GM19452 (cell line): Measurements from ENCODE around the gene LIN28B.
"Not testable (repeated sequence)": the region's sequence is repeated elsewhere in the genome, so short reads cannot be mapped to it uniquely, and the experiment has no call there.

Experiments
- ATAC-seq: cut with Tn5 transposase; IDR thresholded peaks from one replicate; pipeline ENCODE4 v1.9.1; 2021; ENCODE audit not compliant: unreplicated experiment

Gene LIN28B

DNA sequence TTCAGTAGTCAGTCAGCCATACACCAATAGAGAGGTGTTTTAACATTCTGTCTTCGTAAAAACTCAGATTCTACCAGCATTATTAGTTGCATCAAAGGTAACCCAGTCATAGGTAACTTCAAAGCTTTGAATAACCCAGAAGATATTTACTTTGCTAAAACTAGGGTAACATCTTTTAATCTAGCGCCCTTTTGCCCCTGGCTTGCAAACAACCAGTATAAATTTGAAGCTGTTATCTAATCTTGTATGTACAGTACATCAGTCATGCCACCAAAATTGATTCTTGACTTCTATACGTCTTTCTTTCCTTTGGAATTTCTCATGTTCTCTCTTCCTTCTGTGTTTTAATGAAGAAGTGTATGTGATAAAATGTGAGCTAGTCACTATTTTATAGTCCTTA lies 109.3 kb downstream of the LIN28B start:
- ATAC-seq: no peak

DNA sequence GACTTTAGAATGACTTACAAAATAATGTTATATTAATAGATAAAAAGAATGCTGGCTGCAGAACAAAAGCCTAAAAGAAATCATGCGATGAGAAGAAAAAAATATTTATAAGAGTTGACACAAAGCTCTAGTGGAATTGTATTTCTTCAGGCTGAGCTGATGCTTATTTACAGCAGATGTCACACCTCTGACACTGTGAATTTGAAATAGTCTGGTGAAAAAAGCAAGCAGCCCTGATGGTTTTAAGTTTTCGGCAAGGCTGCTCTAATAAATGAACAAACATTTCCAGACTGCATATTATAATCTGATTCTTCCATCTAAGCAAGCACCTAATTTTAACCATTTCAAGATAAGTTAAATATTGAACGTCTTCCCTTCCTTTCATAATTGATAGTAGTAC lies 109.9 kb downstream of the LIN28B start:
- no peak for ATAC-seq

DNA sequence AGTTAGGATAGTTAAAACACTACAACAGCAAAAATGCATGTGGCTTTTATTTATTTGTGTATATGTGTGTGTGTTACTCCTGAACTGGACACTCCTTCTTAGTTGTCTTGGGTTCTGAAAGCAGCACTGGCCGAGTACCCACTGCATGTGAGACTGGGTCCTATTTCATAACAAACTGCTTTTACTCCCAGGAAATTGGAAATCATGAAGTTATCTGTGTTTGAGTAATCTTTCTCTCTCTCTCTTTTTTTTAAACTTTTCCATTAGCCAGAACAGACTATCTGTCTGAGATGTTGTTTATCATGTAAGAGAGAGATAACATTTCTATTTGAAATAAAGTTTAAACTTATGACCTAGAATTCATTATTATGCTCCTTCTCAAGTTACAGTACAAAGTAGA lies 110.4 kb downstream of the LIN28B start:
- no peak for ATAC-seq

DNA sequence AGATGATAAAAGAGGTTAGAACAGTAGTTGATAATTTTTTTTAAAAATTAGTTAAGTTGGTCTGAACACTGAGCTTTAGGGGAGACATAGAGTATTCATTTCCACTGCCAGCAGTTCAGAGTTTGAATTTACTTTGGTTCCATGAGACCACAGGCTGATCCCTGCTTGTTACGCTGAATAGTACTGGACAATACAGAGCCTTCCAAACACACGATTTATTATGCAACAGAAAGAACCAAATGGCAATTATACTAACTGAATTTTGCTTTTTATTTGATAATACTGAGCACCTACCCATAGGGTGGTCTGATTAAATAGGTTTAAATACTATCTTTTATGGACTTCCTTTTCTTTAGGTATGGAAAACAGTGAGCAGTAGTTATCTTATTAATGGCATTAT lies 111.5 kb downstream of the LIN28B start:
- ATAC-seq: no peak

DNA sequence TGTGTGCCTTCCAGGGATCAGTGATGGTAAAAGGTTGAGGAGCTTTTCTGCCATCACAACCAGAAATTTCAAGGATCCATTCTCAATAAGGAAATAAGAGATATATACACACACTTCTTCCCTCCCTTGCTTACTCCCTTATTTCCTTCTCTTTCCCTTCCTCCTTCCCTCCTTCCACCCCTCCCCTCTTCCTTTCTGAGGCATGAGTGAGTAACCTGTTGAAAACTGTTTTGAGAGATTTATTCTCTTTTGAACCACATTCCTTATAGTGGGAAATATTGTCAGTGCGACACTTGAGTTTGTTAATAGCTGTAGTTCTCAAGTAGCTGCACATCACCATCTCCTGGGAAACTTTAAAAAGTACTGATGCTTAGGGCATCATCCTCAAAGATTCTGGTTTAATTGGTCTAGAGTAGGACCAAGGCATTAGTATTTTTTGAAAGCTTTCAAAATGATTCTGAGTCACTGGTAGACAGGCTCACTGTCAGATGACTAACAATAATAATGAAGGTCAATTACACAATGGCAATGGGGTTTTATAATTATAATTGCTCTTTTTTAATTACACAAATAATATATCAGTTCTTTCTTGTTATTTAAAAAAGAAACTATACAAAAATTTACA lies 113.0 kb downstream of the LIN28B start:
- no peak for ATAC-seq

DNA sequence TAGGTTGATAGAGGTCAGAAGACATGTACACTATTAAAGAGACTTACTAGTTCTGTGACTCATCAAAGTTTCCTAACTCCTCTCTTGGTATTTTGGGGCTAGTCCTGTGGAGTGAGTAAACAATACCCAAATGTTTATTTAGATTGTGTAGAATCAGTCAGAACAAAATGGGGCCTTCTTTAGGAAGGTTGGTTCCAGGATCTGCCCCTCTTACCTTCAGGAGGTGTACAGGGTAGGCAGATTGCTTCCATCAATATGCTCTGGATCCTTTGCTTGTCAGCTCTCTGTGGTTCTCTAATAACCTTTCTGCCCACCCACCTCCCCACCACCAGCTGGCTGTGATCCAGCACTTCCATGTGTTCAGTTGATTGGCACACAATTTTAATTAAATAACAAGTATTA lies 115.9 kb downstream of the LIN28B start:
- ATAC-seq: no peak

DNA sequence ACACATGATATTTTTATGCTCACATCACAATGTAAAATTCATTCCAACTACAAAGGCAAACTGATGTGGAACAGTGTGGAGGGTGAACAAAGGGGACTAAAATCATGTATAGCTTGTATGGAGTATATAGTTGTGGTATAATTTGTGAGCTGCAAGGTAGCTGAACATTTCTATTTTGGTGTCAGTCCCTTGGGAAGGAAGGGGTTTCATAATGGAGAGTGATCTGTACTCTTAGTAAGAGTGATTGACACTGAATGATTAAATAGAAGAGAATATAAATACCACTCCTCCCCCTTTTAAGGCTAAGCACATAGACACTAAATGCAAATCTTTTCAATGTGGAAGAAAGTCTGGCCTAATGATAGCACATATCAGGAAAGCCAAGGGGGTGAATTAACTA lies 118.3 kb downstream of the LIN28B start:
- no peak for ATAC-seq

DNA sequence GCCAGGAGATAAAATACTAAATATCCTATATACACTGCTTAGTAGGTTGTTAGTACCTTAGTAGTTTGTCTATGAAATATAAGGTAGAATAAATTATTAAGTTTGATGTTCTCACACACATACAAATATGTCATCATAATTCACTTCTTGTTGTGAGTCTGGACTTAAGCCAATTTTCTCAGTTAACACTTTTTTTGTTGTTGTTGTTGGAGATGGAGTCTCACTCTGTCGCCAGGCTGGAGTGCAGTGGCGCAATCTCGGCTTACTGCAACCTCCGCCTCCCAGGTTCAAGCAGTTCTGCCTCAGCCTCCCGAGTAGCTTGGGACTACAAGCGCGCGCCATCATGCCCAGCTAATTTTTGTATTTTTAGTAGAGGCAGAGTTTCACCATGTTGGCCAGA lies 119.5 kb downstream of the LIN28B start:
- ATAC-seq: not testable (repeated sequence)

DNA sequence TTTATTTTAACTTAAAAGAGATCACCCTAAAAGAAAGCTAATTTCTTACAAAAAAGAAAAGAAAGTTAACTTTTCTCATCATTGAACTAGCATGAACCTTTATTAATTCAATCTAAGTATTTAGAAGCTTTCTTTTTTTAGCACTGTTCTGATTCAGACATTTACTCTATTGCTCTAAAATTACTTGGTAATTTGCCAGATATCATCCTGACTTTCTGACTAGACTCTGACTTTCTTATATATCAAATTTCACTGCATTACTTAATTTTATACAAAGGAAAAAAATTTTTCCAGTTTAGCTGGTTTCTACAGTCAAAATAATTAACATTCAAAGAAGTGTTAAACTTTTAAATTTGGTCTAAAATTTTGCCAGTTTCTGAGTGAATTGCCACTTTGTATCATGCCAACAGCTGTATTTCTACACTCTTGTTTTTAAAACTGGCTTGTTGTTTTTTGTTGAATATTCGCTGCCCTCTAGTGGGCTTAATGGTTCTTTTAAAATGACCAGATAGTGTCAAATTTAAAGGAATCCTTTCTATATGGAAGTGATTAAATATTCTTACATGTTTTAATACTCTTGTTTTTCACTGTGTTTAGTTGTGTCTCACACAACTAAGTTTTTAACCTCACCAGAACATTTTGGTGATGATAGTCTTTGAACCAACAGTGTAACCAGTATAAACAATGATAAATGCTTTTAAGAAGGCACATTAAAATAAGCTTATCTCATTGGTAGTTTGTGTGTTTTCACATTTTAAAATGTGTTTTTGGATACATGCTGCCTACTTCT lies 120.9 kb downstream of the LIN28B start:
- ATAC-seq: no peak

DNA sequence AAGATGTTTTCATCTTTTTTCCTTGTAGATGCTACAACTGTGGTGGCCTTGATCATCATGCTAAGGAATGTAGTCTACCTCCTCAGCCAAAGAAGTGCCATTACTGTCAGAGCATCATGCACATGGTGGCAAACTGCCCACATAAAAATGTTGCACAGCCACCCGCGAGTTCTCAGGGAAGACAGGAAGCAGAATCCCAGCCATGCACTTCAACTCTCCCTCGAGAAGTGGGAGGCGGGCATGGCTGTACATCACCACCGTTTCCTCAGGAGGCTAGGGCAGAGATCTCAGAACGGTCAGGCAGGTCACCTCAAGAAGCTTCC lies 121.4 kb downstream of the LIN28B start:
- no peak for ATAC-seq

DNA sequence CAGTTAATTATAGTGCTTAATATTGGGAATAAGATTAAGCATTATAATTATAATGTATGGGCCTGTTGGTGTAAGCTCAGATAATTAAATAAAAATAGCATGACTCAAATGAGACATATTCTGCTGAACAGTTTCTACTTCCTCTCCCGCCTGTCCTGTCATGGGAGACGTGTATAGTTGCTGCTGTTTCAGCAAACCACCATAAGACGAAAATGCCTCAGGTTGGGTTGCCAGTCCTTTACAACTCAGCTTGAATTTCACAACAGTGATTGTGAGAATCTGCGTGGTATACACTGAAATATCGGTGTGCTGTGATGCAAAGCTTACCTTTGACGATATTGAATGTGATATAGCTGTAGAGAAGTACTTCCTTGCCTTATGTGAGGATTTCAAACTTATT lies 123.4 kb downstream of the LIN28B start:
- ATAC-seq: no peak

DNA sequence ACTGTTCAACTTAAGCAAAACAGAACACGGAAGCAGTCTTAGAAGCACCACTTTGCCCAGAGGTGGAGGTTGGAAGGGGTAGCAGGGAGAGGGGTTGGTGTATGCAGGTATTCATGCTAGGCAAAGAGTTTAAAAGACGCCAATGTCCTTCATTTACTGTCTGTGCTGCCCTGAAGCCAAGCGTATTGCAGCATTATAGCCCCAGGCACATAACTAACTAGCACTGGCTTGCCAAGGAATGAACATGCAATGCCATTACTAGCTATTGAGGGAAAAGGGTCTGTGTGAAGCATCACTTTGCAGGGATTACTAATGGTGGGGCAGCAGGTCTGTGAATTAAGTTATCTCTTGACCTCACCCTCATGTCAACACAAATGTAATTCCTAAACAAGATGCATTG lies 124.8 kb downstream of the LIN28B start:
- not testable (repeated sequence) for ATAC-seq

DNA sequence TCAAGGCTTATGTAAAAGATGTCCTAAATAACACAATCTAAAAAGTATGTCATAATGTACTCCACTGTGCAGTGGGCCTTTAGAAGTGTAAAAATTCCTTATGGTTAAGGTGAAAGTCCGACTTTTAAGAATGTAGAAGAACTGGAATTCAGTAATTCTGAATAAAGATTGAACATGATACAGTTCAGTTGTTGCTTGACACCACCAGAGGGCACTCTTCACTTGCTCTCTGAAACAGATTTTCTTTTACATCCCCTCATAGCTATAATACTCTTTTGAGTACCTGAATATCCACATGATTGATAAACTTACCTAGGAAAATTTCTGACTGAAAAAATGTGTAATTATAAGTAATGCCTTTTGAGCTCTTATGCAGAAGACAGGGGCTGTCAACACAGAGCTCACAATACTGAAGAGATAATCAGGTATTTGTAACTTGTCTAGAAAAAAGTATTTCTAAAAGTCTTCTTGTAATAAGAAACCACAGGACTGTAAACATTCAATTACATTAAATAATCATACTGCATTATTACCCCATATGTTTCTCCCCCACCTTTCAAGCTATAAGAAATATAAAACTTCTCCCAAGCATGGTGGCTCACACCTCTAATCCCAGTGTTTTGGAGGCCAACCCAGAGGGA lies 130.8 kb downstream of the LIN28B start:
- ATAC-seq: no peak

DNA sequence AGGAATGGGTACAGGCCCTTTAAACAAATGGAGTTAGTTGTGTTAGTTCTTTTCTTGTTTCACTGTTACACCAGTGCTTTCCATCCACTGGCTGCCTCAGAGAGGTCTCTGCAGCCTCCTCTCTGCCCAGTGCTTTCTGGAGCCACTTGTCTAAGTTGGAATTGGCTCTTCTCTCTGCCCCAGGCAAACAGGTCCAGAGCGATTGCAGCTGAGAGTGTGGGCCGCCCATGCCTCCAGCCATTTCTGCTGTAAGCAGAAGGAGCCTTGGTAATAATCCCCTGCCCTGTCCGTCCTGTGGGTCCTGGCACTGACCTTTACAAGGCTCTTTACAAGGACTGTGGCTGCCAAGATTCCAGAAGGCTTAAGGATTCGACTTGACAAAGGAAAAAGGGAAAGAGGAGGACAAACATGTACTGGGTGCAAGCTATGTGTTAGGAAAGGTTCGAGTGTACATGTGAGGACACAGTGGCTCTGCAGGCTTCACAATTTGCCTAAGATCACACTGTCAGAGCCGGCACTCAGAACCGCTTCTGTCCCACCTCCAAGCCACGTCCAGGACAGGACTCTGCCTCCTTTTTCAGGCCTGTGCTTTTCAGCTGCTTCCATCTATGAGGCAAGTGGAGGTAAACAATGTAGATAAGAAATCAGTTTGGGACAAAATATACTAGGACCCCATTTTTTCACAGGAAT lies 134.4 kb downstream of the LIN28B start:
- ATAC-seq: no peak

DNA sequence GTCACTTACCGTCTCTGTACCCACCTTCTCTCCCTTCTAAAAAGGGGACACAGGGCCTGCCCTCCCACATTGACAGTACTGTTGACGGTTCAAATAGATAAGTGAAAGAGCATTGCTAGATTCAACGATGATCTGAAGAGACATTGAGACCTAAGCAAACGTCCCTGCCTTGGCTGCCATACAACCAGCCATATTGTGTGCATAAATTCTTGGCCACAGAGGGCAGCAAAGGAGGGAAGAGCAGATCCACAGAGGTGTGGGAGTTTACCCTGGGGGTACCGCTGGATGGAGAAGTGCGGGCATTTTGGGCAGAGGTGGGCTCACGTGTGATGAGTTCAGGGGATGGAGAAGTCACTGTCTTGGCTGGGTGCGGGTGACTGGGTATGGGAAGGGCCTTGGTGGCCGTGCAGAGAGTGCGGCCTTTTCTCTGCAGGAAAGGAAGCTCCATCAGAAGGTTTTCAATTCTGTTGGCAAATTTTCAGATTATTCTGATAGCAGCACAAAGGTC lies 137.3 kb downstream of the LIN28B start:
- ATAC-seq: no peak

DNA sequence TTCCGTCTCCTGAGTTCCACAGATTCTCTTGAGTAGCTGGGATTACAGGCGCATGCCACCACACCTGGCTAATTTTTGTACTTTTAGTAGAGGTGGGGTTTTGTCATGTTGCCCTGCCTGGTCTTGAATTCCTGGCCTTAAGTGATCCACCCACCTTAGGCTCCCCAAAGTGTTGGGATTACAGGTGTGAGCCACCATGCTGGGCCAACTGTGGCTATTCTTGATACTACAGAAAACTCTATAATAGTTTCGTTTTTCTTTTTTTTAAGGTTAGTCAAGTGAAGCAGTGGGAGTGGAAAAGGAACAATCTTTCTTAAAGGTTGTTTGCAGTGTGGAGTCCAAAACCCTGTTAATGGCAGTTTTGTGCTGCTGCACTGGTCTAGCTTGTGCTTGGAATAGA lies 138.2 kb downstream of the LIN28B start:
- ATAC-seq: no peak

DNA sequence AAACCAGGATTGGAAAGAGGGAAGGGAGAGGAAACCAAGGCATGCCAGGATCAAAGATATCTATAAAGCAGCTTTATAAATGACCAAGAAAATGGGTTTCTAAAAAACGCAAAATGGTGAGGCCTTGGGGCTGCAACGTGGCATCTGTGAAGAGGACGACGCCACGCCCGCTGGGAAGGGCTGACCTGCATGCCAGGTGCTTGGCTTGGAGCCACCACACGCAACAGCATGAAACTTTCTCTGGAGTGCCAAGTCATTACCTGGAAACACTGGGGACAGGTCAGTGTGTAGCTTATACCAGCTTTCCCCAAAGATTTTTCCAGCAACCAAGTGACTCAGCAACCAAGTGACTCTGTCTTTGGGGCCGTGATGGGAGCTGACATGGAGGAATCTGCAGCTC lies 140.4 kb downstream of the LIN28B start:
- no peak for ATAC-seq

DNA sequence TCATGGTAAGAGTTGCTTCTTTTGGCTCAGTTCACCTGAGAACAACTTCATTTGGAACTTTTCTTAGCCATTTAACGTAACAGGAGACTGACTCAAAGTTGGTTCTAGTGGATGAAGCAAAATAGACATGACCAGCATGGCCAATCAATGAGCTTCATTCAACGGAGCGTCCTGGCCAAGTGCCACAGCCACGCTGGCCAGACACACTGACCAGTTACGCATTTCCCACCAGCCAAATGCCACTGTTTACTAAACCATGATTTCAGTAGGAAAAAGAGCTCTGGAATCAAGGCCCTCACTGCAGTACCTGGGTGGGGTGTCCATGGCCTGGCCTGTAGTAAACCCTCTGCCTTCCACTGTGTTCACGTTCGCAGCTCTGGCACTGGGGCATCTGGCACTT lies 142.5 kb downstream of the LIN28B start:
- ATAC-seq: no peak

DNA sequence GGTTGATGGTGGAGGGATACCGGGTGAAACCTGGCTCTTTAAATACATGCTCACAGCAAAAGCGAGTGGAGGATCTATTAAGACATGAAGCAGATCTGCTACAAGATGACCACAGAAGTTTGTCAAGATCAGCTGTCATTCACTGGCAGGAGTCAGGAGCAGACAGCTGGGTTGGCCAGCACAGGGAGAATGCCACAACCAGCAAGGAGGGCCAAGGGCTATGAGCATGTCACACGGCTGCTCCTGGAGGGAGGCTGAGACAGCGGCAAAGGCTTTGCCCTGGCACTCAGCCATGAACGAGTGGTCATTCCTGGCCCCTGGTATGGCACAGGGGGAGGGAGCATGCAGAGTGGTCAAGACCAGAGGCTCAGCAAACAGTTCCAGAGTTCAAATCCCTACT lies 145.3 kb downstream of the LIN28B start:
- no peak for ATAC-seq

DNA sequence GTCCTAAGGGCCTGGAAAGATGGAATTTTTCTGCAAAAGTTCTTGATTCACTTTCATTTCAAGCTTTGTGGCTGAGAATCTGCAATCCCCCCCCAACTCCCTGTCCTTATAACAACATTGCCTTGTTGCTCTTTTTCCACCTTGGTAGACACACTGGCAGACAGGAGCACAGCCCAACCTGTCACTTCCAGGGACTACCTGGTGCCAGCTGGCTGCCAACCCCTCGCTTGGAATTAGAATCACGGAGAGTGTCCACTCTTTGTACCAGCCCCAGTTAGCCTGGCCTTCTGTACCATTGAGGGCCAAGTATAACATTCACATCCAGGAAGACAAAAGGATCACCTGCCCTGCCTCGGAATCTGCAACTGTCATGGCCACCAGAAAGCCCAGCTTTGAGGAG lies 148.2 kb downstream of the LIN28B start:
- ATAC-seq: no peak

DNA sequence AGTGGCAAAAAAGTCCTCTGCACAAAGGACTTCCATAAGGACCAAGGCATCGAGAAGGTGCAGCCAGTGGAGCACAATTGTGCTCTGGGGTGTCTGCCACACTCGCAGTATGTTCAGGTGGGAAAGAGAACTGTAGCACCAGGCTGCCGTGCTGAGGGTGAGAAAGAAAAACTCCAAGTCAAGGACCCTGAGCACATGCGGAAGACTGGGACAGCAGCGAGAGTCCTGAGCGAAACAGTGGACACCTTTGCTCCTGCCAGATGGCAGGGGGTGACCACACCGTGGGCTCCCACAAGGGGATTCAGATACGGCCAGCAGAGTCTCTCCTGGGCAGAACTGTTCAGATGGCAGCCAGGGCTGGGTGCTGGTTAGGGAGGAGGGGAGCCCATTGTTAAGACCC lies 149.4 kb downstream of the LIN28B start:
- no peak for ATAC-seq

DNA sequence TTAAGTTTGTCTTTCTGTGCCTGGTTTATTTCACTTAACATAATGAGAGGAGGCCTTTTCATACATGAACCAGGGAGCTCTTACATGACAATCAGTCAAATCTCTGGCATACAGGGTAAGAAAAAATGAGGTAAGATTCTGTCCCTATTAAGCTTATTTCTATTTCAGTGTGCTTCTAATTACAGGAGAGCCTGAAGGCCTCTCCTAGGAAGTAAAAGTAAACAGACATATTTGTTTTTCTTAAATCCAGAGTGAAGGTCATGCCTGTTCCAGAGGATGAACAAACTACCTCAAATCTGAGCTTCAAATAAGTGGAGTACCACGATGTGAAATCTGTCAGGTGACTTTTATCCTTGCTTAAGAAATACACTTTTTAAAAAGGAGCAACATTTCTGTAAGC lies 150.3 kb downstream of the LIN28B start:
- no peak for ATAC-seq
